Measurements from ENCODE around the gene ZBTB5.

Gene ZBTB5

DNA sequence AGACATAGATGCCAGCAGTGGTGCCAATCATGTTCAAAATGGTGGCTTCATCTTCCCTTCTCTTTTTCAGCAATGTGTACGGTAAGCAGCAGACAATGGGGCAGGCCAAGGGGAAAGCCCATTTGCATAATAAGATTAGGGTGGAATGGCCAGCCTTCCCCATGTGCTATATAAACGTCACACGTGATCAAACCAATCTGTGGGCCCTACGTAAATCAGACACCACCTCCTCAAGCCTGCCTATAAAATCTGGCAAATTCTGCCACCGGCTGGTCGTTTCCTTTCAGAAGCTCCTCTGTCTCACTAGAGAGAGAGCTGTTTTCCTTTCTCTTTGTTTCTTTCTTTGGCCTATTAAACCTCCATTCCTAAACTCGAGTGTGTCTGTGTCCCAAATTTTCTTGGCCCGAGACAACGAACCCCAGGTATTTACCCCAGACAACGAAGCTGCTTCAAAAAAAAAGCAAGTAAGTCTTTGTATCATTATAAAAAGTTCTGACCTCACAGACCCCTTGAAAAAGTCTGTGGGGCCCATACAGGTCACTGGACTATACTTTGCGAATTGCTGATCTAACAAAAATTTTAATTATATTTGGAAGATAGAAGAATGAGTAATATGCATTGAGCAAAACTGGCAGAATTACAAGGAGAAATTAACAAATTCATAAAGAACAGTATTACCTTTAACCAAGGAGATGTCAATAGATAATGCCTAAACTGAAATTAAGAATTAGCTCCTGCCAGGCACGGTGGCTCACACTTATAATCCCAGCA, 15.2 kb downstream of the ZBTB5 start:
- Histone ChIP-seq H3K9ac (ENCODE audit: low read length) (no peak overlapping the region), H3K14ac (ENCODE audit: low read length) (no peak overlapping the region), H3K4me3 (ENCODE audit: low read depth, low read length) (no peak overlapping the region), H2BK5ac (ENCODE audit: low read depth, low read length, poor library complexity) (no peak overlapping the region), H3K18ac (ENCODE audit: low read length) (no peak overlapping the region), H3K4me2 (ENCODE audit: low read length) (no peak overlapping the region), H3K27me3 (ENCODE audit: insufficient read depth, low read length) (no peaks in the 10 kb centered on the region), H4K91ac (ENCODE audit: low read depth, low read length) (no peak overlapping the region), H3K27ac (ENCODE audit: low read depth, low read length) (no peak overlapping the region), H4K8ac (ENCODE audit: low read depth, low read length) (no peak overlapping the region), H3K79me2 (ENCODE audit: control insufficient read depth, insufficient read depth, low read length, poor library complexity) (no peaks in the 10 kb centered on the region), H3K79me1 (ENCODE audit: low read length) (no peaks in the 10 kb centered on the region), H2AFZ (ENCODE audit: insufficient read depth, low read length, poor library complexity) (no peak overlapping the region), H3K36me3 (ENCODE audit: control insufficient read depth in 1 of 2, insufficient read depth in 2 of 2, low read length in 2 of 2) (peaks cover 3 to 7% of the 10 kb centered on the region in 2 experiments), H2AK5ac (ENCODE audit: low read length) (no peak overlapping the region), H4K12ac (ENCODE audit: low read depth, low read length) (no peak overlapping the region), H2BK12ac (ENCODE audit: low read length) (no peak overlapping the region), H3K4ac (ENCODE audit: low read depth, low read length) (no peak overlapping the region), H3K4me1 (ENCODE audit: control insufficient read depth in 1 of 2, insufficient read depth in 2 of 2, low read length in 2 of 2) (peaks cover 0 to 1% of the 10 kb centered on the region in 2 experiments), H3K9me3 (ENCODE audit: insufficient read depth, low read depth, low read length) (no peaks in the 10 kb centered on the region), H3K23ac (ENCODE audit: low read length) (no peak overlapping the region), H2BK120ac (ENCODE audit: insufficient read depth, low read length, poor library complexity) (no peak overlapping the region)
- DNase-seq = no peak
- no CpG with 5 or more reads among the region's 12 CpGs for WGBS (ENCODE audit: extremely low coverage, insufficient coverage, insufficient read length)

DNA sequence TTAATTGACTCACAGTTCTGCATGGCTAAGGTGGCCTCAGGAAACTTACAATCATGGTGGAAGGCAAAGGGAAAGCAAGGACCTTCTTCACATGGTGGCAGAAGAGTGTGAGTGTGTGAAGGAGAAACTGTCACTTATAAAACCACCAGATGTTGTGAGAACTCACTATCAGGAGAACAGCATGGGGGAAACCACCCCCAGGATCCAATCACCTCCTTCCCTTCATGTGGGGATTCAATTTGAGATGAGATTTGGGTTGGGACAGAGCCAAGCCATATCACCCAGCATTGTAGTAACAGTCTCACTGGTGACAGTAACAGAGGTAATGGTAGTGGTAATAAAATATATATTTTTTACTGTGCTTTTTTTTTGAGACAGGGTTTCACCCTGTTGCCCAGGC, 18.1 kb downstream of the ZBTB5 start:
- Histone ChIP-seq H3K4ac (ENCODE audit: low read depth, low read length) (no peak overlapping the region), H3K27me3 (ENCODE audit: insufficient read depth, low read length) (no peaks in the 10 kb centered on the region), H3K14ac (ENCODE audit: low read length) (no peak overlapping the region), H4K91ac (ENCODE audit: low read depth, low read length) (no peak overlapping the region), H3K36me3 (ENCODE audit: control insufficient read depth in 1 of 2, insufficient read depth in 2 of 2, low read length in 2 of 2) (peaks cover 7 to 10% of the 10 kb centered on the region in 2 experiments), H3K18ac (ENCODE audit: low read length) (no peak overlapping the region), H2AFZ (ENCODE audit: insufficient read depth, low read length, poor library complexity) (no peak overlapping the region), H2BK120ac (ENCODE audit: insufficient read depth, low read length, poor library complexity) (no peak overlapping the region), H3K4me2 (ENCODE audit: low read length) (no peak overlapping the region), H3K79me2 (ENCODE audit: control insufficient read depth, insufficient read depth, low read length, poor library complexity) (peaks cover 1% of the 10 kb centered on the region), H4K12ac (ENCODE audit: low read depth, low read length) (no peak overlapping the region), H2BK5ac (ENCODE audit: low read depth, low read length, poor library complexity) (no peak overlapping the region), H3K4me3 (ENCODE audit: low read depth, low read length) (no peak overlapping the region), H3K4me1 (ENCODE audit: control insufficient read depth in 1 of 2, insufficient read depth in 2 of 2, low read length in 2 of 2) (no peaks in the 10 kb centered on the region), H2BK12ac (ENCODE audit: low read length) (no peak overlapping the region), H3K79me1 (ENCODE audit: low read length) (no peaks in the 10 kb centered on the region), H3K27ac (ENCODE audit: low read depth, low read length) (no peak overlapping the region), H4K8ac (ENCODE audit: low read depth, low read length) (no peak overlapping the region), H3K9me3 (ENCODE audit: insufficient read depth, low read depth, low read length) (no peaks in the 10 kb centered on the region), H3K23ac (ENCODE audit: low read length) (no peak overlapping the region), H2AK5ac (ENCODE audit: low read length) (no peak overlapping the region), H3K9ac (ENCODE audit: low read length) (no peak overlapping the region)
- DNase-seq = no peak

DNA sequence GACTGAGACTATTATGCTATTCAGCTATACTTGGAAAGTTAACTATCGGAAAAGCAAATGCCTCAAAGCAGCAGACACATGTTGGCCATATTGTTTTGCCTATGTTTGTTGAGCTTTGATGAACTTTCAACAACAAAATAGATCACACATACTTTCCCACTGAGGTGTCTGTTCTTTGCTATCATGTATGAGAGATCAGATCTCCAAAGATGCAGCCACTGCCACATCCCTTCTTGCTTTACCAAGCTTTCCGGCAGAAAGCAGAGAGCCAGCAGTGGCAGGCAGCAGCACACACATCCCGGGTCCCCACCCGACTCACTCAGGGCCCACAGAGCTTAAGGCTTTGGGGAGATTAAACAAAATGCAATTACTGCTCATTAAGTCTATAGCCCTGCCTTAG, 18.8 kb downstream of the ZBTB5 start:
- H2BK5ac ChIP-seq (ENCODE audit: low read depth, low read length, poor library complexity) = no peak overlapping the region
- no peak for DNase-seq
- no peak overlapping the region for H2BK120ac ChIP-seq (ENCODE audit: insufficient read depth, low read length, poor library complexity)
- no peak overlapping the region for H3K14ac ChIP-seq (ENCODE audit: low read length)
- H3K4ac ChIP-seq (ENCODE audit: low read depth, low read length) = no peak overlapping the region
- H3K9me3 ChIP-seq (ENCODE audit: insufficient read depth, low read depth, low read length) = no peaks in the 10 kb centered on the region
- no peak overlapping the region for H4K12ac ChIP-seq (ENCODE audit: low read depth, low read length)
- no peak overlapping the region for H3K4me2 ChIP-seq (ENCODE audit: low read length)
- H3K4me3 ChIP-seq (ENCODE audit: low read depth, low read length) = no peak overlapping the region
- no peak overlapping the region for H2AK5ac ChIP-seq (ENCODE audit: low read length)
- H2BK12ac ChIP-seq (ENCODE audit: low read length) = no peak overlapping the region
- H3K18ac ChIP-seq (ENCODE audit: low read length) = no peak overlapping the region
- H3K36me3 ChIP-seq (ENCODE audit: control insufficient read depth in 1 of 2, insufficient read depth in 2 of 2, low read length in 2 of 2) = peaks cover 14 to 17% of the 10 kb centered on the region in 2 experiments
- no peak overlapping the region for H4K8ac ChIP-seq (ENCODE audit: low read depth, low read length)
- H3K27ac ChIP-seq (ENCODE audit: low read depth, low read length) = no peak overlapping the region
- no peak overlapping the region for H3K23ac ChIP-seq (ENCODE audit: low read length)
- H3K4me1 ChIP-seq (ENCODE audit: control insufficient read depth in 1 of 2, insufficient read depth in 2 of 2, low read length in 2 of 2) = no peaks in the 10 kb centered on the region
- H3K27me3 ChIP-seq (ENCODE audit: insufficient read depth, low read length) = no peaks in the 10 kb centered on the region
- H3K79me2 ChIP-seq (ENCODE audit: control insufficient read depth, insufficient read depth, low read length, poor library complexity) = peaks cover 1% of the 10 kb centered on the region
- H3K79me1 ChIP-seq (ENCODE audit: low read length) = no peaks in the 10 kb centered on the region
- no peak overlapping the region for H2AFZ ChIP-seq (ENCODE audit: insufficient read depth, low read length, poor library complexity)
- no CpG with 5 or more reads among the region's 4 CpGs for WGBS (ENCODE audit: extremely low coverage, insufficient coverage, insufficient read length)
- H3K9ac ChIP-seq (ENCODE audit: low read length) = no peak overlapping the region
- H4K91ac ChIP-seq (ENCODE audit: low read depth, low read length) = no peak overlapping the region

DNA sequence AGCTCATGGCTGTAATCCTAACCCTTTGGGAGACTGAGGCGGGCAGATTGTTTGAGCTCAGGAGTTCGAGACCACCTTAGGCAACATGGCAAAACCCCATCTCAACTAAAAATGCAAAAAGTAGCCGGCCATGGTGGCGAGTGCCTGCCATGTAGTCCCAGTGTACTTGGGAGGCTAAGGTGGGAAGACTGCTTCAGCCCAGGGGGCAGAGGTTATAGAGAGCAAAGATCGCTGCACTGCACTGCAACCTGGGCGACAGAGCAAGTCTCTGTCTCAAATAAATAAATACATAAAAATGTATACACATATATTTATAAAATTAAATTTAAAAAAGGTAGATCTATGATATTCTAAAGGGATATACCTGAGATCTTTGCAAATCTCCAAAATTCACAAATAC, 19.4 kb downstream of the ZBTB5 start:
- H3K27me3 ChIP-seq (ENCODE audit: insufficient read depth, low read length) = no peaks in the 10 kb centered on the region
- H2BK5ac ChIP-seq (ENCODE audit: low read depth, low read length, poor library complexity) = no peak overlapping the region
- H3K27ac ChIP-seq (ENCODE audit: low read depth, low read length) = no peak overlapping the region
- no peak for DNase-seq
- peak overlapping the region; percentile 47 for H3K4ac ChIP-seq (ENCODE audit: low read depth, low read length)
- H4K12ac ChIP-seq (ENCODE audit: low read depth, low read length) = no peak overlapping the region
- no peak overlapping the region for H4K8ac ChIP-seq (ENCODE audit: low read depth, low read length)
- H3K4me3 ChIP-seq (ENCODE audit: low read depth, low read length) = no peak overlapping the region
- H3K14ac ChIP-seq (ENCODE audit: low read length) = no peak overlapping the region
- no peak overlapping the region for H3K4me2 ChIP-seq (ENCODE audit: low read length)
- H3K9ac ChIP-seq (ENCODE audit: low read length) = no peak overlapping the region
- WGBS (ENCODE audit: extremely low coverage, insufficient coverage, insufficient read length) = no CpG with 5 or more reads among the region's 6 CpGs
- H3K18ac ChIP-seq (ENCODE audit: low read length) = no peak overlapping the region
- no peaks in the 10 kb centered on the region for H3K4me1 ChIP-seq (ENCODE audit: control insufficient read depth in 1 of 2, insufficient read depth in 2 of 2, low read length in 2 of 2)
- H3K79me1 ChIP-seq (ENCODE audit: low read length) = no peaks in the 10 kb centered on the region
- peaks cover 19 to 22% of the 10 kb centered on the region in 2 experiments for H3K36me3 ChIP-seq (ENCODE audit: control insufficient read depth in 1 of 2, insufficient read depth in 2 of 2, low read length in 2 of 2)
- H3K23ac ChIP-seq (ENCODE audit: low read length) = no peak overlapping the region
- H3K79me2 ChIP-seq (ENCODE audit: control insufficient read depth, insufficient read depth, low read length, poor library complexity) = peaks cover 1% of the 10 kb centered on the region
- no peak overlapping the region for H2AFZ ChIP-seq (ENCODE audit: insufficient read depth, low read length, poor library complexity)
- no peak overlapping the region for H2BK120ac ChIP-seq (ENCODE audit: insufficient read depth, low read length, poor library complexity)
- H2BK12ac ChIP-seq (ENCODE audit: low read length) = no peak overlapping the region
- H2AK5ac ChIP-seq (ENCODE audit: low read length) = no peak overlapping the region
- no peak overlapping the region for H4K91ac ChIP-seq (ENCODE audit: low read depth, low read length)
- no peaks in the 10 kb centered on the region for H3K9me3 ChIP-seq (ENCODE audit: insufficient read depth, low read depth, low read length)

Data from trophoblast cell (in vitro differentiated cells and primary cell).